MM.1S (cell line): Measurements from ENCODE around the gene C5orf15.

Experiments used
- EZH2 ChIP-seq: fragments of 300-600 bp; sonication (generic); optimal IDR thresholded peaks from 2 replicates; pipeline ENCODE3; 2017; ENCODE audit warnings: low read depth, mild to moderate bottlenecking, antibody characterized with exemption, low read length, mixed read lengths
- EZH2phosphoT487 ChIP-seq: fragments of 300-600 bp; sonication (generic); IDR thresholded peaks from 2 replicates; pipeline ENCODE4 v1.6.1; 2018; ENCODE audit warnings: antibody characterized with exemption, low read length
- TF ChIP-seq, protein P1 (sequence below): fragments of 300-600 bp; sonication (generic); IDR thresholded peaks from 2 replicates; pipeline ENCODE4 v1.5.1; 2016; ENCODE audit warnings: antibody characterized with exemption, low read length, mixed read lengths

DNA sequence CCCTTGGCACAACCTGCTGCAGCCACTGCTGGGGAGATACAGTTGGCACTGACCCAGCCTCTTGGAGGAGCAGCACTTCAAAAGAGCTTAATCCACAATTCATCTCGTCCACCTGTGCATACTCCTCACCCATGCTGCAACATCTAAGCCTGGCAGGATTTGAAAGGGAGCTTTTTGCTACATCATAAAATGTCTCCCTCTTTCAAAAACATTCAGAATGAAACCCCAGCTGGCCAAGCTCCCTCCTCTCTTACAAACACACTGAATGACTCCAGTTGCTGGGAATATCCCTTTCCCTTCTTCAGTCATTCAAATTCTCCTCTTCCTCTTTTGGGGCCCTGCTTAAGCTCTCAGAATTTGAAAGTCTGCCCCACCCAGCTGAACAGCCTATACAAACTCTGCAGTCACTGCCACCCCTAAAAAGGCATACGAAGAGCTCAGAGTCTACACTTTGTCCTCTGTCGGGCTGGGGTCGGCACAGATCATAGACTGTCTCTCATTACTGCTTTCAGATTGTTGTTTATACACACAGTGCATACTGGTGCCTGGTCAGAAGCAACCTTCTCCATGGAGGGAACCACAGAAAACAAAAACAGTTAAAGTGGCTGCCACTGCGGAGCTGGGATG lies 8.8 kb upstream of the C5orf15 start:
- TF ChIP-seq, protein P1, sequence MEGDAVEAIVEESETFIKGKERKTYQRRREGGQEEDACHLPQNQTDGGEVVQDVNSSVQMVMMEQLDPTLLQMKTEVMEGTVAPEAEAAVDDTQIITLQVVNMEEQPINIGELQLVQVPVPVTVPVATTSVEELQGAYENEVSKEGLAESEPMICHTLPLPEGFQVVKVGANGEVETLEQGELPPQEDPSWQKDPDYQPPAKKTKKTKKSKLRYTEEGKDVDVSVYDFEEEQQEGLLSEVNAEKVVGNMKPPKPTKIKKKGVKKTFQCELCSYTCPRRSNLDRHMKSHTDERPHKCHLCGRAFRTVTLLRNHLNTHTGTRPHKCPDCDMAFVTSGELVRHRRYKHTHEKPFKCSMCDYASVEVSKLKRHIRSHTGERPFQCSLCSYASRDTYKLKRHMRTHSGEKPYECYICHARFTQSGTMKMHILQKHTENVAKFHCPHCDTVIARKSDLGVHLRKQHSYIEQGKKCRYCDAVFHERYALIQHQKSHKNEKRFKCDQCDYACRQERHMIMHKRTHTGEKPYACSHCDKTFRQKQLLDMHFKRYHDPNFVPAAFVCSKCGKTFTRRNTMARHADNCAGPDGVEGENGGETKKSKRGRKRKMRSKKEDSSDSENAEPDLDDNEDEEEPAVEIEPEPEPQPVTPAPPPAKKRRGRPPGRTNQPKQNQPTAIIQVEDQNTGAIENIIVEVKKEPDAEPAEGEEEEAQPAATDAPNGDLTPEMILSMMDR: no peak
- no peak for TF ChIP-seq EZH2
- no peak for TF ChIP-seq EZH2phosphoT487
